Measurements from ENCODE around the gene DCX. TPM values are rescaled to one million over a fixed set of nuclear protein-coding genes. Genes with fewer than 3 reads are reported as not detected.
A peak's percentile ranks its signal among the peaks of the same experiment; 100 is the strongest.

The DCX gene
- total and polyA plus RNA-seq, 4 donors: 0.01 to 1.6 TPM; not detected in 2

DNA sequence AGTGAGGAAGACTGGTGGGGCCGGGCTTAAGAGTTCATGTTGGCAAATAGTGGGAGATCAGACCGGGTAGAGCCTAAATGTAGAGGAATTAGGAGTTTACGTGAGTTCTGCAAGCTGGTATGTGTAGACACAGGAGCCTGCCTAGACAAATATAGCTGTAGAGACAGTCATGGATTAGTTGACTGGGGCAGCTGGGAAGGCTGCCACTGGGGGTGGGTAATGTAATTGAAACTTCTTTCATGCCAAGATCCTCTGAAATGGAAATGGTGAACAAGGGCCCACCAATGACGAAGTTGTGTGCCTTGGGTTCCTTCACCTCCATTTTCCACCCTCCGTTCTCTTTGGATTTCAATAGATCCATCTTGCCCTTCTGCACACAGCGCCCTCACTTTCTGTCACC is 129.9 kb downstream of the DCX start:
- no peak overlapping the region for H3K27ac ChIP-seq (ENCODE audit: low read depth in 1 of 2, low read length in 1 of 2)
- TF ChIP-seq, protein P1, sequence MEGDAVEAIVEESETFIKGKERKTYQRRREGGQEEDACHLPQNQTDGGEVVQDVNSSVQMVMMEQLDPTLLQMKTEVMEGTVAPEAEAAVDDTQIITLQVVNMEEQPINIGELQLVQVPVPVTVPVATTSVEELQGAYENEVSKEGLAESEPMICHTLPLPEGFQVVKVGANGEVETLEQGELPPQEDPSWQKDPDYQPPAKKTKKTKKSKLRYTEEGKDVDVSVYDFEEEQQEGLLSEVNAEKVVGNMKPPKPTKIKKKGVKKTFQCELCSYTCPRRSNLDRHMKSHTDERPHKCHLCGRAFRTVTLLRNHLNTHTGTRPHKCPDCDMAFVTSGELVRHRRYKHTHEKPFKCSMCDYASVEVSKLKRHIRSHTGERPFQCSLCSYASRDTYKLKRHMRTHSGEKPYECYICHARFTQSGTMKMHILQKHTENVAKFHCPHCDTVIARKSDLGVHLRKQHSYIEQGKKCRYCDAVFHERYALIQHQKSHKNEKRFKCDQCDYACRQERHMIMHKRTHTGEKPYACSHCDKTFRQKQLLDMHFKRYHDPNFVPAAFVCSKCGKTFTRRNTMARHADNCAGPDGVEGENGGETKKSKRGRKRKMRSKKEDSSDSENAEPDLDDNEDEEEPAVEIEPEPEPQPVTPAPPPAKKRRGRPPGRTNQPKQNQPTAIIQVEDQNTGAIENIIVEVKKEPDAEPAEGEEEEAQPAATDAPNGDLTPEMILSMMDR (IDR thresholded peaks at IDR 0.05; ENCODE audit: control extremely low read depth, extremely low read depth): no peak
- peaks cover 3 to 33% (median 13%) of the 10 kb centered on the region in 3 donors for H3K27me3 ChIP-seq (ENCODE audit: control insufficient read depth in 3 of 3, insufficient read depth in 3 of 3, low read length in 2 of 3)
- no peak for DNase-seq
- H3K9me3 ChIP-seq (ENCODE audit: control insufficient read depth in 4 of 4, insufficient read depth in 3 of 4, low read length in 3 of 4): no peaks in the 10 kb centered on the region
- H3K4me1 ChIP-seq (ENCODE audit: control insufficient read depth in 5 of 5, insufficient read depth in 5 of 5, low read length in 5 of 5): no peaks in the 10 kb centered on the region
- H3K36me3 ChIP-seq (ENCODE audit: control insufficient read depth in 4 of 4, insufficient read depth in 4 of 4, low read length in 4 of 4): no peaks in the 10 kb centered on the region
- no peak overlapping the region for H3K4me3 ChIP-seq
- no peak overlapping the region for H3K9ac ChIP-seq (ENCODE audit: insufficient read depth in 1 of 2, low read length in 2 of 2)
- 67 to 90% methylated on average over 6 of the region's 6 CpGs for WGBS, 2 donors
- ATAC-seq (ENCODE audit: insufficient read depth, low FRiP score): no peak

DNA sequence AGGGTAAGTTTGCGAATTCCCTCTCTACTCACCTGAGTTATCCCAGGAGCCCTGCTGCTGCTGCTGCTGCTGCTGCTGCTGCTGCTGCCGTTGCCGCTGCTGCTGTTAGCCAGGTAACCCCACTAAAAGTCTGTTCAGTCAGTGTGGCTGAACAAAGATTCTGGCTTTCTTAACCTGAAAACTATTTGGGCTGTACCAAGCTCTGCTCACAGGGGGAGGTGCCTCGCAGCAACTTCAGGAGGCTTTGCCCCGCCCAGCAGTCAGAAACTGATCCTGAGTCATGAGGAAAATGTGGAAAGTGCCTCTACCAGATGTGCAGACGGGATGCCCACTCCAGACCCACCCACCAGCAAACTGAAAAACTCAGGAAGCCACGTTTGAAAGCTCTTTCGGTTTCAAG is 141.7 kb downstream of the DCX start, which contains the start of gene CAPN6:
Gene CAPN6, minus strand, starts transcription at position 145 of the 400 bp plus-strand sequence. CDS start 6,547 bp downstream, outside the sequence.
- H3K9me3 ChIP-seq (ENCODE audit: control insufficient read depth in 4 of 4, insufficient read depth in 3 of 4, low read length in 3 of 4): no peaks in the 10 kb centered on the region
- no peak within 1 kb of the TSS for H3K9ac ChIP-seq (ENCODE audit: insufficient read depth in 1 of 2, low read length in 2 of 2)
- DNase-seq (peak; percentile 9 to 46 (median 29)), ATAC-seq (ENCODE audit: insufficient read depth, low FRiP score) (peak; percentile 58)
- H3K27ac ChIP-seq (ENCODE audit: low read depth in 1 of 2, low read length in 1 of 2): no peak within 1 kb of the TSS
- H3K36me3 ChIP-seq (ENCODE audit: control insufficient read depth in 4 of 4, insufficient read depth in 4 of 4, low read length in 4 of 4): no peaks in the 10 kb centered on the region
- H3K27me3 ChIP-seq (ENCODE audit: control insufficient read depth in 3 of 3, insufficient read depth in 3 of 3, low read length in 2 of 3): peaks cover 4 to 56% (median 33%) of the 10 kb centered on the region in 3 donors
- TF ChIP-seq, protein P1 (IDR thresholded peaks at IDR 0.05; ENCODE audit: control extremely low read depth, extremely low read depth): no peak
- no peak within 1 kb of the TSS for H3K4me3 ChIP-seq
- H3K4me1 ChIP-seq (ENCODE audit: control insufficient read depth in 5 of 5, insufficient read depth in 5 of 5, low read length in 5 of 5): no peaks in the 10 kb centered on the region
- 36 to 61% methylated on average over 8 of the region's 8 CpGs for WGBS, 2 donors

DNA sequence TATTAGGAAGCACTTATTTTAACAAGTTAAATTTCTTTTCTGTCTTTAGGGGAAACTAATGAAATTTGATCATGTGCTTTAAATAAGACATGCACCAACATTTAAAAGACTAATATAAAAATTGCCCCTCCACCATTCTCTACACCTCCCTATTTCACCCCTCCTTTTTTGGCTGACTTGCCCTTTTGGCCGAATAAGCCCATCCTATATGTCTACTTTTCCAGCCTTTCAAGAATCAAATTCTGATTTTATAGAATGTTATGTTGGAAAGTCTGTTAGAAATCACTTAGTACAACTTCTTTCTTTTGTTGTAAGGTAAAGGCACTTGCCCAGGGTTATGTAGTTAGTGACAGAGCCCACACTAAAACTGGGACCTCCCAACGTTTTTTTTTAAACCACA is 143.5 kb downstream of the DCX start:
- H3K4me1 ChIP-seq (ENCODE audit: control insufficient read depth in 5 of 5, insufficient read depth in 5 of 5, low read length in 5 of 5): no peaks in the 10 kb centered on the region
- peaks cover 0 to 55% (median 30%) of the 10 kb centered on the region in 3 donors for H3K27me3 ChIP-seq (ENCODE audit: control insufficient read depth in 3 of 3, insufficient read depth in 3 of 3, low read length in 2 of 3)
- WGBS, 2 donors: 33 to 43% methylated on average over 2 of the region's 2 CpGs
- H3K27ac ChIP-seq (ENCODE audit: low read depth in 1 of 2, low read length in 1 of 2): no peak overlapping the region
- TF ChIP-seq, protein P1 (IDR thresholded peaks at IDR 0.05; ENCODE audit: control extremely low read depth, extremely low read depth): no peak
- no peaks in the 10 kb centered on the region for H3K36me3 ChIP-seq (ENCODE audit: control insufficient read depth in 4 of 4, insufficient read depth in 4 of 4, low read length in 4 of 4)
- no peaks in the 10 kb centered on the region for H3K9me3 ChIP-seq (ENCODE audit: control insufficient read depth in 4 of 4, insufficient read depth in 3 of 4, low read length in 3 of 4)
- no peak overlapping the region for H3K9ac ChIP-seq (ENCODE audit: insufficient read depth in 1 of 2, low read length in 2 of 2)
- DNase-seq (no peak), ATAC-seq (ENCODE audit: insufficient read depth, low FRiP score) (no peak)
- no peak overlapping the region for H3K4me3 ChIP-seq

DNA sequence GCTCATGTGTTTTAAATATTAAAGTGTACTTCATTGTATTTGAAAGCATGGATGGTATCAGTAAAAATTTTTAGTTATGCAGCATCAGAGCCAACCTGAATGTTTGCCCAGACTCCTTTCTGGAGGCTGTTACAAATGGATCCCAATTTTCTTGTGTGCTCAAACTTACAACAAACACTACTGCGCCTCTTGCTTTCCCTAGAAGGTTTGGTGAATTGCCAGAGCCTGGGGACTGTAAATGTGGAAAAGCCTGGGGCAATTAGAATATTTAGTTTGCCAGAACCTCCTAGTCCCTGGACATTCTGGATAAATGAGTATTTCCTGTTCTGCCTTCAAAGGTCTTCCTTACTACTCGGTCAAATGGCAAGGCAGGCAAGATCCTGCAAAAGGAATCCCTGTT is 146.5 kb downstream of the DCX start:
- no peak overlapping the region for H3K27ac ChIP-seq (ENCODE audit: low read depth in 1 of 2, low read length in 1 of 2)
- H3K9me3 ChIP-seq (ENCODE audit: control insufficient read depth in 4 of 4, insufficient read depth in 3 of 4, low read length in 3 of 4): no peaks in the 10 kb centered on the region
- ATAC-seq (ENCODE audit: insufficient read depth, low FRiP score) (no peak), DNase-seq (no peak)
- H3K4me1 ChIP-seq (ENCODE audit: control insufficient read depth in 5 of 5, insufficient read depth in 5 of 5, low read length in 5 of 5): no peaks in the 10 kb centered on the region
- TF ChIP-seq, protein P1 (IDR thresholded peaks at IDR 0.05; ENCODE audit: control extremely low read depth, extremely low read depth): no peak
- no peaks in the 10 kb centered on the region for H3K36me3 ChIP-seq (ENCODE audit: control insufficient read depth in 4 of 4, insufficient read depth in 4 of 4, low read length in 4 of 4)
- H3K4me3 ChIP-seq: no peak overlapping the region
- H3K27me3 ChIP-seq (ENCODE audit: control insufficient read depth in 3 of 3, insufficient read depth in 3 of 3, low read length in 2 of 3): peaks cover 0 to 52% (median 33%) of the 10 kb centered on the region in 3 donors
- 62 to 80% methylated on average over 2 of the region's 2 CpGs for WGBS, 2 donors
- no peak overlapping the region for H3K9ac ChIP-seq (ENCODE audit: insufficient read depth in 1 of 2, low read length in 2 of 2)

Measured in lung (tissue), 12 donors.